Thoracic aorta (tissue), 2 donors: Measurements from ENCODE around the gene NAGA. TPM values are rescaled to one million over a fixed set of nuclear protein-coding genes. Genes with fewer than 3 reads are reported as not detected.

ENCODE experiments used
- ATAC-seq: fragments of 150-250 bp; one replicate; pipeline ENCODE4 v1.8.0; 2017; ENCODE audit warnings: low read depth; ENCODE audit not compliant: insufficient number of reproducible peaks, low FRiP score
- DNase-seq: peaks from one replicate; pipeline ENCODE4 v3.0.0-alpha.2; 2020; ENCODE audit warnings: low spot score
- H3K27ac ChIP-seq, 2 donors: fragments of 200-600 bp; sonication (generic); 1 replicate in 1 of 2; 2 replicates in 1 of 2; pipeline ENCODE4 v1.5.1; 2016; ENCODE audit warnings: mild to moderate bottlenecking in 2 of 2, moderate library complexity in 2 of 2
- H3K27me3 ChIP-seq: fragments of 200-600 bp; sonication (generic); replicated peaks from 2 replicates; pipeline ENCODE4 v1.6.0; 2016; ENCODE audit warnings: mild to moderate bottlenecking; ENCODE audit not compliant: insufficient read depth
- H3K36me3 ChIP-seq: fragments of 200-600 bp; sonication (generic); one replicate; pipeline ENCODE4 v1.5.1; 2016
- H3K4me1 ChIP-seq, 2 donors: fragments of 200-600 bp; sonication (generic); 1 replicate in 1 of 2; 2 replicates in 1 of 2; pipeline versions ENCODE4 v1.5.1 to v1.6.0; 2016; ENCODE audit warnings: low read depth in 2 of 2, mild to moderate bottlenecking in 1 of 2; ENCODE audit not compliant: control insufficient read depth in 1 of 2
- H3K4me3 ChIP-seq: fragments of 200-600 bp; sonication (generic); 2 replicates; pipeline ENCODE4 v1.5.1; 2016; ENCODE audit warnings: mild to moderate bottlenecking
- H3K9me3 ChIP-seq: fragments of 200-600 bp; sonication (generic); 2 replicates; pipeline ENCODE4 v1.5.1; 2016
- total RNA-seq, 2 donors: library from RNA; depleted of rRNA; stranded (reverse); fragments of >200 nt; gene quantifications; one replicate each; pipeline versions ENCODE4 v1.1.0 to v1.2.3, GENCODE V29; 2016
- TF ChIP-seq, protein P1 (sequence below): fragments of 200-600 bp; sonication (generic); IDR thresholded peaks from one replicate; pipeline ENCODE4 v1.5.1; 2019; ENCODE audit warnings: antibody characterized with exemption

NAGA gene
- total RNA-seq, 2 donors from 2014 or later, result 41.7 to 52.7 TPM

DNA sequence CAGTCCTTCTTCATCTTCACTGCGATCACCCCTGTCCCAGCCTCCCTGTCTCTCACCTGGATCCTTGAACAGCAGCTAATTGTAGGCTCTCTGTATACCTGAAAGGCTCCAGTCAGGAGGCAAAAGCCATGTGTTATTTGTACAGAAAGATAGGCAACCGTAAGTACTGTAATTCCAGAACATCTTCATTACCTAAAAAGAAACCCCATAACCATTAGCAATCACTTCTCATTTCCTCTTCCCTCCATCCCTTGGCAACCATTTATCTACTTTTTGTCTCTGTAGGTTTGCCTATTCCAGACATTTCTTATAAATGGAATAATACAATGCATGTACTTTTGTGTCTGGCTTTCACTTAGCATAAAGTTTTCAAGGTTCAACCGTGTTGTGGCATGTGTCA is 17.8 kb downstream of the NAGA start:
- ATAC-seq (no peak), DNase-seq (no peak)
- Histone ChIP-seq H3K27ac (no peak overlapping the region), H3K36me3 (no peaks in the 10 kb centered on the region), H3K9me3 (peaks cover 7% of the 10 kb centered on the region), H3K4me3 (no peak overlapping the region), H3K4me1 (no peaks in the 10 kb centered on the region), H3K27me3 (no peaks in the 10 kb centered on the region)
- TF ChIP-seq, protein P1, sequence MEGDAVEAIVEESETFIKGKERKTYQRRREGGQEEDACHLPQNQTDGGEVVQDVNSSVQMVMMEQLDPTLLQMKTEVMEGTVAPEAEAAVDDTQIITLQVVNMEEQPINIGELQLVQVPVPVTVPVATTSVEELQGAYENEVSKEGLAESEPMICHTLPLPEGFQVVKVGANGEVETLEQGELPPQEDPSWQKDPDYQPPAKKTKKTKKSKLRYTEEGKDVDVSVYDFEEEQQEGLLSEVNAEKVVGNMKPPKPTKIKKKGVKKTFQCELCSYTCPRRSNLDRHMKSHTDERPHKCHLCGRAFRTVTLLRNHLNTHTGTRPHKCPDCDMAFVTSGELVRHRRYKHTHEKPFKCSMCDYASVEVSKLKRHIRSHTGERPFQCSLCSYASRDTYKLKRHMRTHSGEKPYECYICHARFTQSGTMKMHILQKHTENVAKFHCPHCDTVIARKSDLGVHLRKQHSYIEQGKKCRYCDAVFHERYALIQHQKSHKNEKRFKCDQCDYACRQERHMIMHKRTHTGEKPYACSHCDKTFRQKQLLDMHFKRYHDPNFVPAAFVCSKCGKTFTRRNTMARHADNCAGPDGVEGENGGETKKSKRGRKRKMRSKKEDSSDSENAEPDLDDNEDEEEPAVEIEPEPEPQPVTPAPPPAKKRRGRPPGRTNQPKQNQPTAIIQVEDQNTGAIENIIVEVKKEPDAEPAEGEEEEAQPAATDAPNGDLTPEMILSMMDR, result no peak

DNA sequence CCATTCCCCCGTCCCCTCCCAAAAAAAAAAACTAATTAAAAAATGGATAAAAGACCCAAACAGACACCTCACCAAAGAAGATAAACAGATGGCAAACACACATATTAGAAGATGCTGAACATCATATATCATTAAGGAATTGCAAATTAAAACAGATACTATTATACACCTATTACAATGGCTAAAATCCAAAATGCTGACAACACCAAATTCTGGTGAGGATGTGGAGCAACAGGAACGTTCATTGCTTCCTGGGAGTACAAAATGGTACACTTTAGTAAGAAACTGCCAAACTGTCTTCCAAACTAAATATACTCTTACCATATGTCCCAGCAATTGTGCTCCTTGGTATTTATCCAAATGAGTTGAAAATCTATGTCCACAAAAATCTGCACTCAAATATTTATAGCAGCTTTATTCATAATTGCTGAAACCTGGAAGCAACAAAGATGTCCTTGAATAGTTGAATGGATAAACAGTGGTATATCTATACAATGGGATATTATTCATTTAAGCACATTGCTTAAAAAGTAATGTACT is 19.9 kb downstream of the NAGA start:
- TF ChIP-seq, protein P1, result no peak
- no peaks in the 10 kb centered on the region for H3K9me3 ChIP-seq
- no peaks in the 10 kb centered on the region for H3K27me3 ChIP-seq
- no peaks in the 10 kb centered on the region for H3K36me3 ChIP-seq
- ATAC-seq (no peak), DNase-seq (no peak)
- H3K27ac ChIP-seq, result no peak overlapping the region
- H3K4me3 ChIP-seq, result no peak overlapping the region
- H3K4me1 ChIP-seq, result no peaks in the 10 kb centered on the region

DNA sequence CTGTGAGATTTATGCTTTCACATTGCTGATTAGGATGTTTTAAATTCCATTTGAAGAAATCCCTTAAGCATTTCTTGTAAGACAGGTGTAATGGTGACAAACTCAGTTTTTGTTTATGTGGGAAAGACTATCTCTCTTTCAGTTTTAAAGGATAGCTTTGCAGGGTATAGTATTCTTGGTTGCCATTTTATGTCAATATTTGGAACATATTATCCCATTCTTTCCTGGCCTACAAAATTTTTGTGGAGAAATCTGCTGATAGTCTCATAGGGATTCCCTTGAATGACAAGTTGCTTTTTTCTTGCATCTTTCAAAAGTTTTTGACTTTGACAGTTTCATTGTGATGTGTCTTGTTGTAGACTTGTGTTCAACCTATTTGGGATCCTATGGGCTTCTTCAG is 28.8 kb downstream of the NAGA start:
- DNase-seq, result no peak
- Histone ChIP-seq H3K4me3 (no peak overlapping the region), H3K27me3 (no peaks in the 10 kb centered on the region), H3K9me3 (peaks cover 9% of the 10 kb centered on the region), H3K4me1 (no peaks in the 10 kb centered on the region), H3K36me3 (no peaks in the 10 kb centered on the region), H3K27ac (no peak overlapping the region)
- no peak for ATAC-seq
- TF ChIP-seq, protein P1, result no peak

DNA sequence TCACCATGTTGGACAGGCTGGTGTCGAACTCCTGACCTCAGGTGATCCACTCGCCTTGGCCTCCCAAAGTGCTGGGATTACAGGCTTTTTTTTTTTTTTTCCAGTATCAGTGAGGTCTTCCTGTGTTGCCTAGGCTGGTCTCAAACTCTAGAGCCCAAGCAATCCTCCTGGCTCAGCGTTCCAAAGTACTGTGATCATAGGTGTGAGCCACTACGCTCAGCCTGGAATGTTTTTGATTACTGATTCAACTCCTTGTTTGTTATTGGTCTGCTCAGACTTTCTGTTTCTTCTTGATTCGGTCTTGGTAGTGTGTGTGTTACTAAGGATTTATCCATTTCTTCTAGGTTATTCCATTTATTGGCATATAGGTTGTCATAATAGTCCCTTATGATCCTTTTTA is 31.3 kb downstream of the NAGA start:
- no peak for DNase-seq
- H3K4me1 ChIP-seq, result no peaks in the 10 kb centered on the region
- no peaks in the 10 kb centered on the region for H3K36me3 ChIP-seq
- no peak for ATAC-seq
- no peaks in the 10 kb centered on the region for H3K27me3 ChIP-seq
- no peak overlapping the region for H3K27ac ChIP-seq
- TF ChIP-seq, protein P1, result no peak
- peaks cover 9% of the 10 kb centered on the region for H3K9me3 ChIP-seq
- no peak overlapping the region for H3K4me3 ChIP-seq

DNA sequence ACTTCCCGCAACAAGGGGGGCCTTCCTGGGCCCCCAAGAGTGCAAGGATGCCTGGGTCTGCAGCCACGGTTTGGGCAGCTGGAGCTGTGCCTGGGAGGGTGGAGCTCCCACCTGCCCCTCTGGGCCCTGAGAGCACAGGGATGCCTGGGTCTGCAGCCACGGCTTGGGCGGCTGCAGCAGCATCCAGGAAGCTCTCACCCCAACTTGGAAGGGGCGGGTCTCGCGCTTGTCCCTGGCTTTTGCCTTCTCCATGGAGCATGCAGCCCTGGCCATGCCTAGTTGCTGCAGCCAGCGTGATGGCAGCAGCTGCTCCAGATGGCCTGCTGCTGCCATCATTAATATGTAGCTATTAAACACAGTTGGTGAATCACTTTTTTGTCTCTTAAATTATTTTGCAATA is 35.4 kb downstream of the NAGA start:
- Histone ChIP-seq H3K4me3 (no peak overlapping the region), H3K4me1 (no peaks in the 10 kb centered on the region), H3K9me3 (no peaks in the 10 kb centered on the region), H3K27me3 (no peaks in the 10 kb centered on the region), H3K27ac (no peak overlapping the region), H3K36me3 (no peaks in the 10 kb centered on the region)
- ATAC-seq, result no peak
- DNase-seq, result no peak
- TF ChIP-seq, protein P1, result no peak
